ENCODE measurements around the gene RAB31.
"Not testable (repeated sequence)": the region's sequence is repeated elsewhere in the genome, so short reads cannot be mapped to it uniquely, and the experiment has no call there.

Gene RAB31

GRCh38 chr18:9762526-9762925 is 54.4 kb downstream of the RAB31 start:
- no peak for DNase-seq (ENCODE audit: low read depth)

DNA sequence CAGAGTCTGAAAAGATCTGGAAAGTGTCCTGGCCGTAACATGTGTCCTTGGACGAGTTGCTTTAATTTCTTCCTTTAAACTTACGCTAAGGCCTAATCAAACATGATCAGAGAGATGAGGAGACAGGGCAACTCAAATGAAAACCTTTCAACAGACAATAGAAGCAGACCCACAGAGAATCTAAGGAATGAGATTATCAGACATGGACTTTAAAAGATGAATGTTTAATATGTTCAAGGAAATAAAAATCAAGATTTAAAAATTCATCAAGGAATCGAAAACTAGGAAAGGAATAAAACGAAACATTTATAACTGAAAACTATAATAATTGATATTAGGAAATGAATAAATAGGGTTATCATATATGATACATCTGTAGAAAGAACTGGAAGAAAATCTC is 55.1 kb downstream of the RAB31 start:
- DNase-seq (ENCODE audit: low read depth), result no peak

DNA sequence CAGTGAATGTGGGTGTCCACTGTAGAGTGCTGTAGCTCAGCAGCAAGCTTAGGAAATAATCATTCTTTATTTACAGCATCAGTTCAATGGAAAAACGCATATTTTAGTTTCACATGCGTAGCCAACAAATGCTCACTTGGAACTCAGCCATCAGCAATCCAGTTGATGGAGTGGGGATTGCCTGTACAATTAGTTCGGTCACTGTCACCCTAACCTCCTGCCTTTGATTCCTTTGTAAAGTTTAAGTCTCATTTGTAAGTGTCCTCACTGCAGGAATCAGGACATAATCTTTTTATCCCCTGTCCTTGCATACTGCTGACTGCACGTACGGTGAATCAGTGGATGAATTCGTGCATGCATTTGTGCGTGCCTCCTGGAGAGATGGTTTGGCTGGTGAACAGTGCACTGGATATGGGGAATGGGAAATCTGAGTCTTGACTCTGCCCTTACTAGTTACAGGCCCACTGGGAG is 55.9 kb downstream of the RAB31 start:
- no peak for DNase-seq (ENCODE audit: low read depth)

DNA sequence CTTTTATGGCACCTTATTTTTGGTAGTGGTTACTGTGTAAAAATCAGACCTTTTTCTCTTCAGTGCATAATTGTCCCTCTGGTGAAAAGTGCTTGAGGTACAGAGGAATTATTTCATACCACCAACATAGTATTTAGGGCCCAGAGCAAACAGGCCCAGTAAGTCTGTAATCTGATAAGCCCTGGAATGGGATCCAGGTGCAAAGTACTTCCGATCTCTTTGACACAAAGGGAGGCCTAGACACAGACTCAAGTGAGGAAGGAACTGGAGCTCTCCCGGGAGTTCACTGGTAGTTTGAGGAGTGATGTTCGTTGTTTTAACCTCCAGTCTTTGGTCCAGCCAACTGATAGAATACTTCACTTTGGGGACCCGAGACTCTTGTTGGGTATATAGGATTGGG is 57.4 kb downstream of the RAB31 start:
- DNase-seq (ENCODE audit: low read depth), result no peak

GRCh38 chr18:9766076-9766481 is 58.0 kb downstream of the RAB31 start:
- no peak for DNase-seq (ENCODE audit: low read depth)

GRCh38 chr18:9766740-9767139 is 58.6 kb downstream of the RAB31 start:
- no peak for DNase-seq (ENCODE audit: low read depth)

DNA sequence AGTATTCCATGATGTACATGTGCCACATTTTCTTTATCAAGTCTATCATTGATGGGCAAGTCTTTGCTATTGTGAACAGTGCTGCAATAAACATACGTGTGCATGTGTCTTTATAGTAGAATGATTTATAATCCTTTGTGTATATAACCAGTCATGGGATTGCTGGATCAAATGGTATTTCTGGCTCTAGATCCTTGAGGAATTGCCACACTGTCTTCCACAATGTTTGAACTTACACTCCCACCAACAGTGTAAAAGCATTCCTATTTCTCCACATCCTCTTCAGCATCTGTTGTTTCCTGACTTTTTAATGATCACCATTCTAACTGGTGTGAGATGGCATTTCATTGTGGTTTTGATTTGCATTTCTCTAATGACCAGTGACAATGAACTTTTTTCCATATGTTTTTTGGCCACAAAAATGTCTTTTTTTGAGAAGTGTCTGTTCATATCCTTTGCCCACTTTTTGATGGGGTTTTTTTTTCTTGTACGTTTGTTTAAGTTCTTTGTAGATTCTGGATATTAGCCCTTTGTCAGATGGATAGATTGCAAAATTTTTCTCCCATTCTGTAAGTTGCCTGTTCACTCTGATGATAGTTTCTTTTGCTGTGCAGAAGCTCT is 60.1 kb downstream of the RAB31 start:
- DNase-seq (ENCODE audit: low read depth), result not testable (repeated sequence)

DNA sequence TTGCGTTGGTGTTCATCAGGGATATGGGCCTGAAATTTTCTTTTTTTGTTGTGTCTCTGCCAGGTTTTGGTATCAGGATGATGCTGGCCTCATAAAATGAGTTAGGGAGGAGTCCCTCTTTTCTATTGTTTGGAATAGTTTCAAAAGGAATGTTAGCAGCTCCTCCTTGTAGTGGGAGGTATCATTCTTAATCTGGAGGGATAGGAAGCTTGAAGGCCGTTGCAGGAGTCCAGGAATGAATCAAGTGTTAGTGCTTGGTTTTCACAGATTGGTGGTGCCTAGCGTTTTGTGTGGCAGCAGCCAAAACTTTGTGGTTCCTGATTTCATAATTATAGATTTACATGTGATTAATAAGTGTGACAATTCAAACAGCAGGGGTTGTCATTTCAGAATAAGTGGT is 62.0 kb downstream of the RAB31 start:
- not testable (repeated sequence) for DNase-seq (ENCODE audit: low read depth)

DNA sequence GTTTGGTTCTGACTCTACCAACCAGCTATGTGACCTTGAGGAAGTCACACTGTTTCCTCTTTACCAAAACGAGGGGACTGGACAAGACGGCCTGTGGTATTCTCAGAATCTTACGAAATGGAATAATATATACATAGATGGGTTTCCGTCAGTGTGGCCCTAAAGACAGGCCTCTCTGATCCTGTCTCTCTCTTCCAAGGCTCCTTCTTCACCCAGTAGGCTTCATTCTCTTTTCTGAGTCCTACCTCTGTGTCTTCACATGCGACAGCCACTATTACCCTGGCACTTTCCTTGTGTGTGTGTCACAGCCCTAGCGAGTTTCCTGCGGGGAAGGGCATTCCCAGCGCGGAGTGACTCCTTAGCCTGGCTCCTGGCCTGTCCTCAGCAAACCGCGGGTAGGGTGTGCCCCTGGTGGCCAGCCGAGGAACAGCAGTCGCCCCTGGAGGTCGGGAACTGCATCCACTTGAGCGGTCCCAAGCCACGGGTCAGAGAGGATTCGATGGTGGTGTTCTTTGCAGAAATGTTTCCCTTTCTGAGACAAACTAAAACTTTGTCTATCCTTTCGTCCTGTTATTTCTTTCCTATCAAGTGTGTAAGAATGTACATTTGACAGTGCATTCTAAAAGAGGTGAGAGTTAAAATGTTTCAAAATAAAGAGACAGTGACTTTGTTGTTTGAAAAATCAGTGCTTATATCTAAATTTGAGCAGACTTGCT is 63.3 kb downstream of the RAB31 start:
- no peak for DNase-seq (ENCODE audit: low read depth)

DNA sequence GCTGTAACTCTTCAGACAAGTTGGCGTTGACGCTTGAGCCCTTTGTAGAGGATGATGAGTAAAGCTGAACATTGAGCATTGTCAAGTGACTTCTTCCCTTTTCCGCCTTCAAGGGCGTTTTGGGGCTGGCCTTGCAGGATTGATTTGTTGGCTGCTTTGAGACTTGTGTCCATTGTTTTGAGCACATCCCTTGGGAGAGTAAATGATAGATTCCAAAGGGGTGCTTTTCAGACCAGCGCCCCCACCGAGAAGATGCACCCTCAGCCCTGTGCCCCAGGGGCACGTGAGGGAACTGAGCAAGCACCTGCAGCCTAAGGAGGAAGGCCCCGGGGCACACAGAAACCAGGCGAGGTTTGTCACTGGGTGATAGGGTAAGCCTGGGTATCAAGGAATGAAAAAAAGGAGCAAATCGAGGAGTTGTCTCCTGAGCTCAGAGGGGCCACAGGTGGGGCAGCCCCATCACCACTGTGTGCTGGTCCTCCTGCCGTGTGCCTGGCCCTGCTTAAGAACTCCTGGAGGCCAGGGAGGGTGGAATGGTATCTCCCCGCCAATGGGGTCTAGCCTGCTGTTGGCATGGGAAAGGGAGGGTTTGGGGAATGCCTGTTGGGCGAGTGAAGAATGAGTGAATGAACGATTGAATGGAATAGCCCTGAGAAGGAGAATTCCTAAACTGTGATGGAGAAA is 64.0 kb downstream of the RAB31 start:
- no peak for DNase-seq (ENCODE audit: low read depth)

- no peak for DNase-seq (ENCODE audit: low read depth)
Observed at GRCh38 chr18:9772847-9773677, 65.0 kb downstream of the RAB31 start.

- DNase-seq (ENCODE audit: low read depth), result no peak
Observed at GRCh38 chr18:9774150-9774549, 66.0 kb downstream of the RAB31 start.

DNA sequence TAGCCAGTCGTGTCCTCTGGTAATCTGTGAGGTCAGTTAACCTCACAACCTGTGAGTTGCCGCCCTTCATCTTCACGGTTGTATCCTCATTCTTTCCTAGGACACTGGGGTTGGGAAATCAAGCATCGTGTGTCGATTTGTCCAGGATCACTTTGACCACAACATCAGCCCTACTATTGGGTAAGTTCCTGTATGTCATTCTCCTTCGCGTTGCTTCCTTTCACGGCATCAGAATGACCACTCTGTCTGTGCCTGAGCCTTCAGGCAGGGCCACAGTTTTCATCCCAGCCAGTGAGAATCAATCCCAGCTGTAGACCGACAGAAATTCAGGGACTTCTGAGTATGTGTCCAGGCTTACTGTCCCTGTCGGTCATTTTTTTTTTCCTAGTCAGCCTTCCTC is 67.1 kb downstream of the RAB31 start:
- no peak for DNase-seq (ENCODE audit: low read depth)

- DNase-seq (ENCODE audit: low read depth), result no peak
Observed at GRCh38 chr18:9779630-9780029, 71.5 kb downstream of the RAB31 start.

- DNase-seq (ENCODE audit: low read depth), result no peak
Observed at GRCh38 chr18:9782073-9782857, 74.2 kb downstream of the RAB31 start.

GRCh38 chr18:9786631-9787030 is 78.5 kb downstream of the RAB31 start:
- DNase-seq (ENCODE audit: low read depth), result no peak

DNA sequence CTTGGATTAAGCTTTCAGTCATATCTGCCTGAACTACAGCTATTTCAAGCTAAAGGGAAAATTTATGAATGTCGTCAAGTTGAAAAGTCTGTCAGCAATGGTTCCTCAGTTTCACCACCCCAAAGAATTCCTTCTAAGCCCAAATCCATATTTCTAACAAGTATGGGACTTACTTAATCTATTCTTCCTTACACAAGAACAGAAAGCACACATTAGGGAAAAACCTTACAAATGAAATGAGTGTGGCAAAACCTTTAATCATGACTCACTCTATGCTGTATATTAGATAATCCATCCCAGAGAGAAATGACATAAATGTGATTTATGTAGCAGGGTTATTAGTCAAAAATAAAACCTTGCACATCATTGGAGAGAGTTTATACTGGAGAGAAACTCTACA is 78.9 kb downstream of the RAB31 start:
- DNase-seq (ENCODE audit: low read depth), result no peak

DNA sequence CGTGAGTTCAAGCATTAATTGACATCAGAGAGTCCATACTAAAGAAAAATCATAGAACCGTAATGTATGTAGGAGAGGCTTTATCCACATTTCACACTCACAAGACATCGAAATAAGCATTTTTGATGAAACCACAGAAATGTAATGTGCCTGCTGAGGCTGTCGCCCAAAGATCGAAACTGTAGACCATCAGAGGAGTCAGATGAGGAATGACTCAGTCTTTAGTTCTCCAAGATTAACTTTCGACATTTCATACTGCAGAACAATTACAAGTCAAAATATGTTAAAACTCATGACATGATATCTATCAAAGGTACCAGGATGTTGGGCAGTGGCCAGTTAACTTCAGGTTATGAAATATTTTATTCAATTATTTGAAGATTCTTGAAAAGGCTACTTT is 79.6 kb downstream of the RAB31 start:
- DNase-seq (ENCODE audit: low read depth), result no peak

DNA sequence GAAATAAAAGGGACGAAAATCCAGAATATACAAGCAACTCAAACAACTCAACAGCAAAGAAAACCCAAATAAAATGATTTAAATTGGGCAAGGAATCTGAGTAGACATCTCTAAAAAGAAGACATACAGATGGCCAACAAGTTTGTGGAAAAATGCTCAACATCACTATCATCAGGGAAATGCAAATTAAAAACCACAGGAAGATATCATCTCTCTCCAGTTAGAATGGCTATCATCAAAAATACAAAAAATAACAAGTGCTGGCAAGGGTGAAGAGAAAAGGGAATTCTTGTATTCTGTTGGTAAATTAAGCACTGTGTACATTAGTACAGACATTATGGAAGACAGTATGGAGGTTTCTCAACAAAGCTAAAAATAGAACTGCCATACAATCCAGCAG is 80.0 kb downstream of the RAB31 start:
- DNase-seq (ENCODE audit: low read depth), result no peak

- no peak for DNase-seq (ENCODE audit: low read depth)
Observed at GRCh38 chr18:9788860-9789259, 80.8 kb downstream of the RAB31 start.

GRCh38 chr18:9790261-9790660 is 82.2 kb downstream of the RAB31 start:
- DNase-seq (ENCODE audit: low read depth), result no peak

DNA sequence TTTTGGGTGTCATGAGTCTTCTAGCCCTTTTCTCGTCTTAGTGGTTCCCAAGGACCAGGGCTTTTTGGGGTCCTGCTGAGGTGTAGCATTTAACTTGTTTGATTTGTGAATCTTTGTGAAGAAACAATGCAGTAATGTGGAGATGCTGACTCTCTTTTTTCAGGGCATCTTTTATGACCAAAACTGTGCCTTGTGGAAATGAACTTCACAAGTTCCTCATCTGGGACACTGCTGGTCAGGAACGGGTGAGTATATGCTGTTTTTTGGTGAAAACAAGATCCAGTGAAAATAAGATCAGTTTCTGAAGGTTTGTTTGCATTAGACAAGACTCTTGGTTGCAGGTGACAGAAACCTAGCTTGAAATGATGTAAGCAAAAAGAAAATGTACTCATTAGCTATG is 83.9 kb downstream of the RAB31 start:
- DNase-seq (ENCODE audit: low read depth), result no peak

All from T-helper 22 cell (primary cell).